SK-N-MC (cell line): ENCODE data around the gene DNAH10.

Source experiments
- DNase-seq: peaks from one replicate; pipeline ENCODE4 v3.0.0-alpha.2; 2011; ENCODE audit warnings: low read depth, low spot score
- H3K27ac ChIP-seq: fragments of 200-600 bp; sonication (generic); 2 replicates; pipeline ENCODE4 v1.5.1; 2016; ENCODE audit warnings: mixed run types
- H3K36me3 ChIP-seq: fragments of 200-600 bp; sonication (generic); 2 replicates; pipeline ENCODE4 v1.6.1; 2017; ENCODE audit warnings: antibody characterized with exemption, low read length, mixed read lengths; ENCODE audit not compliant: insufficient read depth
- H3K4me3 ChIP-seq: fragments of 200-600 bp; sonication (generic); 2 replicates; pipeline ENCODE4 v1.5.1; 2016
- H3K9ac ChIP-seq: fragments of 200-600 bp; sonication (generic); 2 replicates; pipeline ENCODE4 v1.8.0; 2017; ENCODE audit warnings: mixed run types, mixed read lengths; ENCODE audit not compliant: insufficient read length
- H3K9me3 ChIP-seq: fragments of 200-600 bp; sonication (generic); 2 replicates; pipeline ENCODE4 v1.6.1; 2017; ENCODE audit warnings: low read depth, mild to moderate bottlenecking, antibody characterized with exemption, low read length, moderate library complexity, mixed read lengths
- EZH2 ChIP-seq: fragments of 200-600 bp; sonication (generic); IDR thresholded peaks from one replicate; pipeline ENCODE4 v1.6.1; 2017; ENCODE audit warnings: antibody characterized with exemption
- FOXP2 ChIP-seq: optimal IDR thresholded peaks from 2 replicates; pipeline ENCODE3; 2011; ENCODE audit warnings: mild to moderate bottlenecking, moderate library complexity; ENCODE audit not compliant: insufficient read depth; ENCODE audit errors: extremely low read length, control extremely low read depth
- POLR2AphosphoS5 ChIP-seq: IDR thresholded peaks from 2 replicates; pipeline ENCODE4 v1.6.1; 2012; ENCODE audit warnings: mild to moderate bottlenecking, low read depth, low read length, borderline replicate concordance

Gene DNAH10

DNA sequence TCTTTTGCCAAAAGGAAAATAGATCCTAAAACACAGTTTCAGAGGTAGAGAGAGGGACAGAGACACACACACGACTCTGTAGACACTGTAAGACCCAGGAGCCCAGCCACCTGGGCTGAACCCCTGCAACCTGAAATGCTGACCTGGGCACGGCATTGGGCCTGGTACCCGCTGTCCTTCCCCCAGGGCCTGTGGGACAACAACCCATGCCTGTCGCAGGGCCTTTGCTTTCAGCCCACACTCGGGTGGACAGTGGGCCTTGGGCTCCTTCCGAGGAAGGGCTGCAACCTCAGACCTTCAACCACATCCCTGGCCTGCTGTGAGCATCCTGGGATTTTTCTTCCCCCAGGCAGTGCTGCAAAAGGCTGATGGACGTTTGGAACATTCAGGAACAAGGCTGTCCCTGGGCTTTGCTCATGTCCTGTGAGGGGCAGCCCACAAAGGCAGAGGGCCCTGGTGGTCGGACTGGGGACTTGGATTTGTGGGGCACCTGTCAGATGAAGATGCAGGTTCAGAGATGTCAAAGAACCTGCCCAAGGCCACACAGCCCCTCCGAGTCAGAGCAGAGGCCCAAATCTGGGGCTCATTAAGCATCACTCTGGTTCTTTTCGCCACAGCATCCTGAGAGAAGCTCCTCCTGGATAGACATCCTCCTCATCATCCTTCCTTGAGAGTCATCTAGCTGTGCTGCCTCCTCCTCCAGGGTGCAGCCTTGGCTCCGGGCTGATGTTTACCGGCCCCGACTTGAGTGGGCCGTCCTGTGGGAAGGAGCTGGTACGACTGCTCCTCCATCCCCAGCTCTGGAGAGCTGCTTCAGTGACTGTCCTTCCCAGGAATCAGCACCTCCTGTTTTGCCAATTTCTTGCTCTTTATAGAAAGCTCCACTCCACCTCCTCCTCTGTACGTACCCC, 177.9 kb downstream of the DNAH10 start:
- Histone ChIP-seq H3K36me3 (peaks cover 13% of the 10 kb centered on the region; the same call in 1 of the 2 replicates), H3K9me3 (no peaks in the 10 kb centered on the region), H3K9ac (no peak overlapping the region), H3K27ac (no peak overlapping the region), H3K4me3 (no peak overlapping the region)
- no peak for TF ChIP-seq FOXP2
- TF ChIP-seq EZH2: no peak
- no peak for TF ChIP-seq POLR2AphosphoS5
- no peak for DNase-seq

GRCh38 chr12:123940627-123940966, 178.5 kb downstream of the DNAH10 start:
- Histone ChIP-seq H3K4me3 (no peak overlapping the region), H3K36me3 (peaks cover 13% of the 10 kb centered on the region; the same call in 1 of the 2 replicates), H3K9ac (no peak overlapping the region), H3K9me3 (no peaks in the 10 kb centered on the region), H3K27ac (no peak overlapping the region)
- no peak for TF ChIP-seq POLR2AphosphoS5
- TF ChIP-seq EZH2: no peak
- no peak for DNase-seq

DNA sequence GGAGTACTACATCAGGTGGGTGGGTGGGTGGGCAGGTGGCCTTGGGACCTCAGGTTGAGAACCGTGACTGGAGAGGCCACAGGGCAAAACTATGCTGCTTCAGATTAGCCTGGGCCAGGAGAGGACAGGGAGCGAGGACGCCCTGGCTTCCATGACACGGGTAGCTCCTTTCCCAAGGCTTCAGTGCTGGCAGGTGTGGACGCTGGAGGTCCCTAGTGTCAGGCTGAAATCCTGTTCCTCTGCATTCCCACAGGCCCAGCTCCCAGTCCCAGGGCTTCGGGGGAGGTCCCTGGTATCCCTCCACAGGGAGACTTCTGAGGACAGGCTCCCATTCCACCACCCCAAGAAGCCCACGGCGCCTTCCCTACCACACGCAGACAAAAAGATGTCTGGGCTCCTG, 178.9 kb downstream of the DNAH10 start:
- TF ChIP-seq FOXP2: no peak
- TF ChIP-seq EZH2: no peak
- no peak for TF ChIP-seq POLR2AphosphoS5

GRCh38 chr12:123941624-123942237, 179.6 kb downstream of the DNAH10 start:
- no peak overlapping the region for H3K4me3 ChIP-seq
- no peak for TF ChIP-seq POLR2AphosphoS5
- no peak for TF ChIP-seq FOXP2
- TF ChIP-seq EZH2: no peak
- DNase-seq: no peak
- no peak overlapping the region for H3K9ac ChIP-seq
- H3K9me3 ChIP-seq: no peaks in the 10 kb centered on the region
- H3K27ac ChIP-seq: no peak overlapping the region
- H3K36me3 ChIP-seq: peaks cover 13% of the 10 kb centered on the region; the same call in 1 of the 2 replicates

More for the DNA sequence above, 178.9 kb downstream of the DNAH10 start:
- H3K36me3 ChIP-seq: peaks cover 13% of the 10 kb centered on the region; the same call in 1 of the 2 replicates
- H3K9me3 ChIP-seq: no peaks in the 10 kb centered on the region
- no peak overlapping the region for H3K4me3 ChIP-seq
- no peak for DNase-seq
- H3K27ac ChIP-seq: no peak overlapping the region
- H3K9ac ChIP-seq: no peak overlapping the region

GRCh38 chr12:123942238-123942653, 180.1 kb downstream of the DNAH10 start:
- Histone ChIP-seq H3K36me3 (peaks cover 13% of the 10 kb centered on the region; the same call in 1 of the 2 replicates), H3K9ac (no peak overlapping the region), H3K9me3 (no peaks in the 10 kb centered on the region), H3K27ac (no peak overlapping the region), H3K4me3 (no peak overlapping the region)
- TF ChIP-seq POLR2AphosphoS5 (no peak), FOXP2 (no peak), EZH2 (no peak)
- no peak for DNase-seq

DNA sequence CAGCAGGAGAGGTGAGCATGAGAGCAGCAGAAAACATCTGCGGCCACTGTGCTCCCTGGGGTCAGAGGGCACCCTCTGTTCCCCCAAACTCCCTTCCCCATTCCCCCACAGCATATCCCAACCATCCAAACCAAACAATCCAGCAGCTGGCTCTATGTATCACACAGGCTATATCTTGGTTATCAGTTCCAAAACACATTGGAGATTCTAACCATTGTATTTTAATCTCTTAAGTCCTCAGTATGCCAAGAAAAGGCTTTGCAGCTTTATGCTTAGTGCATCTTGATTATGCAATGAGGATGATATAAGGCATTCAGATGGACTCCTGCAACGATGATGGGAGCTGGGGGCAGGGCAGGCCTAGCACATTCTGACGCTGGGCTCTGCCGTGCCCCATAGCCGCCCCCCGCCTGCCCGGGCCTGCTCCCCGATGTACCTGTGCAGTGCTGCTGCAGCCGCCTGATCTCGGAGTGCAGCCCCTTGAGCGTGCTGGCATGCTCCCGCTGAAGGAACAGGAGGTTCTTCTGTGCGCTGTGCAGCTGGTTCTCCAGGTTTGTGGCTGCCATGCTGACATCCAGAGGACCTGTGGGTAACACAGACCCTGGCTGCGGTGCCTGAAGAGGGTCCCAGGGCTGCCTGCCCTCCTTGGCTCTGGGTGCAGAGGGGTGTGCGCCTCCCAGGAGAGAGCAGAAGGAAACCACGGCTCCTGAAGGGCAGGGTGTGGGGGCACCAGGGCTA, 181.0 kb downstream of the DNAH10 start:
- Histone ChIP-seq H3K9me3 (no peaks in the 10 kb centered on the region), H3K4me3 (no peak overlapping the region), H3K9ac (no peak overlapping the region), H3K27ac (no peak overlapping the region), H3K36me3 (peaks cover 13% of the 10 kb centered on the region; the same call in 1 of the 2 replicates)
- TF ChIP-seq FOXP2 (no peak), EZH2 (no peak), POLR2AphosphoS5 (no peak)
- DNase-seq: no peak

DNA sequence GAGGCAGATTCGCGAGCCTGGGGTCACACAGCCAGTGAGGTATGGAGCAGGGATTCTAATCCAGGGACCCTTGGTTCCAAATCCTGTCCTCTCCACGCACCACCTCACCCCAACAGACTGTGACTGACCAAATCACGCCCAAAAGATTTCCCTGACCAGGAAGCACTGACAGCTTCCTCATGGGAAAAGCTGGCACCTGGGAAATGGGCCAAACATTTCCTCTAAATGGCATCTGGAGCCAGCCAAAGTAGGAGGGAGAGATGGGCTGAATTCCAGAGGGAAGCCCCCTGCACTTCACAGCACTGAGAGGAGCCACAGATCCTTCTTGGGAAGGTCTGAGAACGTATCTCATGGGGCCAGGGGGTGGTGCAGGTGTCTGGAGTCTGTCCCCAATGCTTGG, 181.7 kb downstream of the DNAH10 start:
- TF ChIP-seq EZH2: no peak
- no peak for TF ChIP-seq FOXP2
- no peak for TF ChIP-seq POLR2AphosphoS5
- no peak for DNase-seq
- Histone ChIP-seq H3K9ac (no peak overlapping the region), H3K9me3 (no peaks in the 10 kb centered on the region), H3K27ac (no peak overlapping the region), H3K4me3 (no peak overlapping the region), H3K36me3 (peaks cover 13% of the 10 kb centered on the region; the same call in 1 of the 2 replicates)

DNA sequence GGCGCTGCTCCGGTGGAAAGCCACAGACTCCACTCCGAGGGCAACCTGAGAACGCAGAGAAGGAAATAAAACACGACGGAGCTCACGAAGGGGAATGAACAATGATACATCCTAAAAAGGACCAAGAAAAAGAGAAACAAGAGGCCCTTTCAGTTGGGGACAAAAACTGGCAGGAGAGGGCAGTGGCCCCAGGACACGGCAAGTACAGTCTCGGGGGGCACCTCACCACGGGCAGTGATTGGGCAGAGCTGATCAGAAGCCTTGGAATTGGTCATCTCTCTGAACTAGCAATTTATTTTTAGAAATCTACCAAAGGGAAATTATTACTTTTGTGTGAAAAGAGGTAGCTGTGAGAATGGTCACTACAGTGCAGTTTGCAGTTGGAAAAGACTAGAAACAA, 182.6 kb downstream of the DNAH10 start:
- H3K27ac ChIP-seq: no peak overlapping the region
- H3K4me3 ChIP-seq: no peak overlapping the region
- no peaks in the 10 kb centered on the region for H3K9me3 ChIP-seq
- H3K9ac ChIP-seq: no peak overlapping the region
- DNase-seq: no peak
- H3K36me3 ChIP-seq: peaks cover 13% of the 10 kb centered on the region; the same call in 1 of the 2 replicates
- TF ChIP-seq POLR2AphosphoS5 (no peak), FOXP2 (no peak), EZH2 (no peak)
